ENCODE data around the gene NR2F1-AS1. TPM values are rescaled to one million over a fixed set of nuclear protein-coding genes. Genes with fewer than 3 reads are reported as not detected.

NR2F1-AS1 gene
- total and polyA plus RNA-seq, 2 donors (not counting 3 experiments of a cell fraction or from before 2014, with no cell fraction given): 4.2 to 13.8 TPM

- Histone ChIP-seq H3K79me2 (ENCODE audit: control insufficient read depth, insufficient read depth, low read length) (no peaks in the 10 kb centered on the region), H3K9ac (replicated peaks; ENCODE audit: extremely low read depth, insufficient read depth, low read length) (peak overlapping the region; percentile 39), H3K4me2 (ENCODE audit: insufficient read depth, low read length) (no peak overlapping the region), H3K9me3 (replicated peaks; ENCODE audit: control insufficient read depth, insufficient read depth, low read length) (peaks cover 2% of the 10 kb centered on the region), H3K27me3 (ENCODE audit: control insufficient read depth in 2 of 2, insufficient read depth in 2 of 2, low read length in 2 of 2) (no peaks in the 10 kb centered on the region), H3K9me1 (replicated peaks; ENCODE audit: control insufficient read depth, extremely low read depth, insufficient read depth, low read length) (no peaks in the 10 kb centered on the region), H3K36me3 (ENCODE audit: control insufficient read depth in 2 of 2, extremely low read depth in 1 of 2, insufficient read depth in 2 of 2, low read length in 2 of 2) (no peaks in the 10 kb centered on the region), H3K4me1 (ENCODE audit: control insufficient read depth, extremely low read depth, insufficient read depth, low read length) (peaks cover 25% of the 10 kb centered on the region), H3K27ac (ENCODE audit: insufficient read depth, low read depth, low read length) (peak overlapping the region; percentile 86), H2AFZ (ENCODE audit: low read depth, low read length) (no peak overlapping the region), H4K20me1 (replicated peaks; ENCODE audit: control insufficient read depth, extremely low read depth, insufficient read depth, low read length) (no peaks in the 10 kb centered on the region), H3K4me3 (replicated peaks in 1 of 3; ENCODE audit: insufficient read depth in 1 of 3, low read depth in 1 of 3, low read length in 3 of 3) (no peak overlapping the region)
- no peak for DNase-seq (ENCODE audit: low read depth, low spot score)
- FAIRE-seq: no peak
- dilution Hi-C loops (cut with MboI; ENCODE audit: extremely low pct_ligation_motif_present, low sequenced_read_pairs): no loop called here
- TF ChIP-seq POLR2A (IDR thresholded peaks at IDR 0.05; ENCODE audit: low read depth, low read length) (no peak), MYC (IDR thresholded peaks at IDR 0.05; ENCODE audit: low read depth, low read length) (no peak), JUN (IDR thresholded peaks at IDR 0.05; ENCODE audit: borderline replicate concordance, insufficient read depth, insufficient read length, low read depth) (no peak), POLR2AphosphoS5 (IDR thresholded peaks at IDR 0.05; ENCODE audit: insufficient read depth, low read depth, low read length) (no peak), EZH2 (IDR thresholded peaks at IDR 0.05; ENCODE audit: borderline replicate concordance, low read depth, low read length, severe bottlenecking) (no peak), MAX (IDR thresholded peaks at IDR 0.05; ENCODE audit: insufficient read depth, insufficient read length) (no peak), CTCF (IDR thresholded peaks at IDR 0.05; ENCODE audit: extremely low read depth in 1 of 2, insufficient read depth in 1 of 2, low read depth in 1 of 2, low read length in 2 of 2) (no peak), GATA2 (IDR thresholded peaks at IDR 0.05; ENCODE audit: insufficient read depth, insufficient read length, low read depth, low read length) (no peak), FOS (IDR thresholded peaks at IDR 0.05; ENCODE audit: borderline replicate concordance, insufficient read depth, low read length) (no peak)
- CTCF ChIA-PET: no interaction called here
- BruUV-seq (replicated peaks): TSS peak; percentile 76
- intact Hi-C loops (cut with micrococcal nuclease): loop anchor here (2.0 kb wide), 2 partner anchors 350 to 434 kb away; no protein-coding TSS in a partner anchor
- POLR2A ChIA-PET: no interaction called here
These were observed 67.7 kb downstream of the NR2F1-AS1 start for GRCh38 chr5:93513298-93513697.
